WTC11 (cell line): ENCODE data around the gene NR2E3. TPM values are rescaled to one million over a fixed set of nuclear protein-coding genes. Genes with fewer than 3 reads are reported as not detected.
A peak's percentile ranks its signal among the peaks of the same experiment; 100 is the strongest.

ENCODE experiments used
- ATAC-seq: fragments of 200-7000 bp; cut with Tn5 transposase; 2 replicates; pipeline ENCODE4 v1.10.0; 2021; ENCODE audit warnings: mild to moderate bottlenecking, moderate library complexity
- CTCF ChIA-PET: fragments of 300-600 bp; sonication (Branson Sonifier 250); formaldehyde crosslinking; loops from one replicate; lab custom pipeline; 2021; ENCODE audit warnings: antibody characterized with exemption; lab: Charles Lee
- POLR2A ChIA-PET: fragments of 350-600 bp; sonication (Branson Sonifier 250); formaldehyde crosslinking; loops from one replicate; lab custom pipeline; 2021; ENCODE audit warnings: antibody characterized with exemption; lab: Charles Lee
- DNase-seq: peaks from one replicate; pipeline ENCODE4 v3.0.0; 2021; ENCODE audit warnings: low spot score
- H3K27ac Mint-ChIP-seq: 2 replicates; pipeline ENCODE4 v1.8.0; 2021; ENCODE audit warnings: mixed read lengths
- H3K27me3 Mint-ChIP-seq: 2 replicates; pipeline ENCODE4 v1.8.0; 2021; ENCODE audit warnings: low read depth, mild to moderate bottlenecking, moderate library complexity, mixed read lengths
- H3K36me3 Mint-ChIP-seq: 2 replicates; pipeline ENCODE4 v1.8.0; 2021; ENCODE audit warnings: mixed read lengths
- H3K4me1 Mint-ChIP-seq: 2 replicates; pipeline ENCODE4 v1.8.0; 2022; ENCODE audit warnings: mixed read lengths
- H3K4me3 Mint-ChIP-seq: 2 replicates; pipeline ENCODE4 v1.8.0; 2021; ENCODE audit warnings: mild to moderate bottlenecking, moderate library complexity, mixed read lengths
- H3K9me3 Mint-ChIP-seq: 2 replicates; pipeline ENCODE4 v1.8.0; 2021; ENCODE audit warnings: mixed read lengths
- ESRRA ChIP-seq: sonication (generic); formaldehyde crosslinking; IDR thresholded peaks from 2 replicates; pipeline ENCODE4 v1.8.1; 2022; ENCODE audit warnings: mild to moderate bottlenecking, missing genetic modification reagents, borderline replicate concordance
- JAZF1 ChIP-seq: fragments of 250-450 bp; sonication (Bioruptor Pico); IDR thresholded peaks from 2 replicates; pipeline ENCODE4 v1.9.0; 2021; ENCODE audit warnings: moderate library complexity, mild to moderate bottlenecking, inconsistent platforms
- NFE2L1 ChIP-seq: sonication (generic); formaldehyde crosslinking; IDR thresholded peaks from 2 replicates; pipeline ENCODE4 v1.8.1; 2023; ENCODE audit warnings: missing genetic modification reagents
- total RNA-seq: library from RNA; stranded (reverse); gene quantifications from 3 replicates; pipeline ENCODE4 v1.2.3, GENCODE V29; 2021
- TF ChIP-seq, protein P1 (sequence below): fragments of 250-450 bp; sonication (Bioruptor Pico); IDR thresholded peaks from 2 replicates; pipeline ENCODE4 v1.8.0; 2021; ENCODE audit warnings: mild to moderate bottlenecking
- TF ChIP-seq, protein P2 (sequence below): fragments of 200-600 bp; IDR thresholded peaks from 2 replicates; pipeline ENCODE4 v1.8.0; 2022; ENCODE audit warnings: antibody characterized with exemption
- TF ChIP-seq, protein P3 (sequence below): fragments of 250-450 bp; sonication (Bioruptor Pico); IDR thresholded peaks from 2 replicates; pipeline ENCODE4 v1.9.0; 2021; ENCODE audit warnings: mild to moderate bottlenecking
- TF ChIP-seq, protein P4 (sequence below): sonication (generic); formaldehyde crosslinking; IDR thresholded peaks from 2 replicates; pipeline ENCODE4 v1.8.1; 2023; ENCODE audit warnings: mild to moderate bottlenecking, missing genetic modification reagents, borderline replicate concordance
- TF ChIP-seq, protein P5 (sequence below): sonication (generic); formaldehyde crosslinking; conservative IDR thresholded peaks from 2 replicates; pipeline ENCODE4 v1.8.1; 2023; ENCODE audit warnings: mild to moderate bottlenecking, low read depth, missing genetic modification reagents, moderate library complexity

NR2E3 gene
- total RNA-seq, 1 experiment from 2014 or later: 1.4 TPM

DNA sequence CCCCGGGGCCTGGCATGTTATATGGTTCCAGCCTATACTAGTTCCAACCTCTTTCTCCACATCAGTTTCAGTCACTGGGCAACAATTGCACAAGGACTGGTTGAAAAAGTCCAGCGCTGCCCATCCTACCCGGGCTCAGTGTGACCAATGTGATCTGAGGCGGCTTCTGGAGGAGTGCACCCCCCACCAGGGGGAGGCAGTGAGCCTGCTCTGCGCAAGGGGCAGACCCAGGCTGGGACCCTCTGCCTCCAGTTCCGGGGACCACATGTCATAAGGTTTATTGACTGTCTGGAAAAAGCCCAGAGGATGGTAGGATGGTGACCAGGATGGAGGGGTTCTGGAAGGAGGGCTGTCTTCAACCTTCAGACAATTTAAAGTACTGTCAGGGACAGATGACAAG lies 25.6 kb upstream of the NR2E3 start:
- Mint-ChIP-seq H3K4me1 (peaks cover 9% of the 10 kb centered on the region), H3K27me3 (no peaks in the 10 kb centered on the region; the same call in 1 of the 2 replicates), H3K36me3 (no peaks in the 10 kb centered on the region), H3K27ac (no peak overlapping the region), H3K9me3 (no peaks in the 10 kb centered on the region), H3K4me3 (no peak overlapping the region)
- TF ChIP-seq, protein P1, sequence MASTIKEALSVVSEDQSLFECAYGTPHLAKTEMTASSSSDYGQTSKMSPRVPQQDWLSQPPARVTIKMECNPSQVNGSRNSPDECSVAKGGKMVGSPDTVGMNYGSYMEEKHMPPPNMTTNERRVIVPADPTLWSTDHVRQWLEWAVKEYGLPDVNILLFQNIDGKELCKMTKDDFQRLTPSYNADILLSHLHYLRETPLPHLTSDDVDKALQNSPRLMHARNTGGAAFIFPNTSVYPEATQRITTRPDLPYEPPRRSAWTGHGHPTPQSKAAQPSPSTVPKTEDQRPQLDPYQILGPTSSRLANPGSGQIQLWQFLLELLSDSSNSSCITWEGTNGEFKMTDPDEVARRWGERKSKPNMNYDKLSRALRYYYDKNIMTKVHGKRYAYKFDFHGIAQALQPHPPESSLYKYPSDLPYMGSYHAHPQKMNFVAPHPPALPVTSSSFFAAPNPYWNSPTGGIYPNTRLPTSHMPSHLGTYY (CRISPR knock-in tag): no peak
- TF ChIP-seq, protein P2, sequence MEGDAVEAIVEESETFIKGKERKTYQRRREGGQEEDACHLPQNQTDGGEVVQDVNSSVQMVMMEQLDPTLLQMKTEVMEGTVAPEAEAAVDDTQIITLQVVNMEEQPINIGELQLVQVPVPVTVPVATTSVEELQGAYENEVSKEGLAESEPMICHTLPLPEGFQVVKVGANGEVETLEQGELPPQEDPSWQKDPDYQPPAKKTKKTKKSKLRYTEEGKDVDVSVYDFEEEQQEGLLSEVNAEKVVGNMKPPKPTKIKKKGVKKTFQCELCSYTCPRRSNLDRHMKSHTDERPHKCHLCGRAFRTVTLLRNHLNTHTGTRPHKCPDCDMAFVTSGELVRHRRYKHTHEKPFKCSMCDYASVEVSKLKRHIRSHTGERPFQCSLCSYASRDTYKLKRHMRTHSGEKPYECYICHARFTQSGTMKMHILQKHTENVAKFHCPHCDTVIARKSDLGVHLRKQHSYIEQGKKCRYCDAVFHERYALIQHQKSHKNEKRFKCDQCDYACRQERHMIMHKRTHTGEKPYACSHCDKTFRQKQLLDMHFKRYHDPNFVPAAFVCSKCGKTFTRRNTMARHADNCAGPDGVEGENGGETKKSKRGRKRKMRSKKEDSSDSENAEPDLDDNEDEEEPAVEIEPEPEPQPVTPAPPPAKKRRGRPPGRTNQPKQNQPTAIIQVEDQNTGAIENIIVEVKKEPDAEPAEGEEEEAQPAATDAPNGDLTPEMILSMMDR: peak; percentile 56
- POLR2A ChIA-PET: no interaction called here
- CTCF ChIA-PET: interaction anchor here (1.2 to 1.7 kb wide), 7 partner anchors 19 to 371 kb away, joined by 3 to 15 read pairs (median 6); no protein-coding TSS in a partner anchor
- DNase-seq: peak; percentile 71
- ATAC-seq: peak; percentile 76

DNA sequence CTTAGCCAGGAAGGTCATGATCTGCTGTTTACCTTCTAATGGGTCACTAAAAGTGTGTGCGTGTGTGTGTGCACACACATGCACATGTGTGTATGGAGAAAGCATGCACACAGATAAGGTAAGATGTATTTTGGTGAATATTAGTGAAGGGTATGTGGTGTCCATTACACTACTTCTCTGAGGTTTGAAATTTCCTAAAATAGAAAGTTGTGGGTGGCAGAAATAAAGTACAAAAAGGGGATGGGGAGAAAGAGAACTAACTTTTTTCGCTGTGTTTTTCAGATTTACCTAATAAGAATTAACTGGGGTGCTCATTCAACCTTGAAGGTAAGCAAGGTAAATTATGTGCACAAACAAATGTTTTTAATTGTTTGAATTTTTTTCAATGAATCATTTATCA lies 24.4 kb upstream of the NR2E3 start:
- Mint-ChIP-seq H3K4me1 (no peaks in the 10 kb centered on the region), H3K27me3 (no peaks in the 10 kb centered on the region; the same call in 1 of the 2 replicates), H3K36me3 (no peaks in the 10 kb centered on the region), H3K4me3 (no peak overlapping the region), H3K27ac (no peak overlapping the region), H3K9me3 (no peaks in the 10 kb centered on the region)
- ATAC-seq (no peak), DNase-seq (no peak)
- POLR2A ChIA-PET: no interaction called here
- CTCF ChIA-PET: interaction anchor here (1.0 to 1.3 kb wide), 3 partner anchors 14 to 42 kb away, joined by 3 to 4 read pairs (median 3); no protein-coding TSS in a partner anchor
- TF ChIP-seq, protein P3, sequence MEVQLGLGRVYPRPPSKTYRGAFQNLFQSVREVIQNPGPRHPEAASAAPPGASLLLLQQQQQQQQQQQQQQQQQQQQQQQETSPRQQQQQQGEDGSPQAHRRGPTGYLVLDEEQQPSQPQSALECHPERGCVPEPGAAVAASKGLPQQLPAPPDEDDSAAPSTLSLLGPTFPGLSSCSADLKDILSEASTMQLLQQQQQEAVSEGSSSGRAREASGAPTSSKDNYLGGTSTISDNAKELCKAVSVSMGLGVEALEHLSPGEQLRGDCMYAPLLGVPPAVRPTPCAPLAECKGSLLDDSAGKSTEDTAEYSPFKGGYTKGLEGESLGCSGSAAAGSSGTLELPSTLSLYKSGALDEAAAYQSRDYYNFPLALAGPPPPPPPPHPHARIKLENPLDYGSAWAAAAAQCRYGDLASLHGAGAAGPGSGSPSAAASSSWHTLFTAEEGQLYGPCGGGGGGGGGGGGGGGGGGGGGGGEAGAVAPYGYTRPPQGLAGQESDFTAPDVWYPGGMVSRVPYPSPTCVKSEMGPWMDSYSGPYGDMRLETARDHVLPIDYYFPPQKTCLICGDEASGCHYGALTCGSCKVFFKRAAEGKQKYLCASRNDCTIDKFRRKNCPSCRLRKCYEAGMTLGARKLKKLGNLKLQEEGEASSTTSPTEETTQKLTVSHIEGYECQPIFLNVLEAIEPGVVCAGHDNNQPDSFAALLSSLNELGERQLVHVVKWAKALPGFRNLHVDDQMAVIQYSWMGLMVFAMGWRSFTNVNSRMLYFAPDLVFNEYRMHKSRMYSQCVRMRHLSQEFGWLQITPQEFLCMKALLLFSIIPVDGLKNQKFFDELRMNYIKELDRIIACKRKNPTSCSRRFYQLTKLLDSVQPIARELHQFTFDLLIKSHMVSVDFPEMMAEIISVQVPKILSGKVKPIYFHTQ (CRISPR knock-in tag): no peak
- no peak for TF ChIP-seq JAZF1 (CRISPR knock-in tag)
- TF ChIP-seq NFE2L1 (CRISPR knock-in tag): no peak
- TF ChIP-seq, protein P4, sequence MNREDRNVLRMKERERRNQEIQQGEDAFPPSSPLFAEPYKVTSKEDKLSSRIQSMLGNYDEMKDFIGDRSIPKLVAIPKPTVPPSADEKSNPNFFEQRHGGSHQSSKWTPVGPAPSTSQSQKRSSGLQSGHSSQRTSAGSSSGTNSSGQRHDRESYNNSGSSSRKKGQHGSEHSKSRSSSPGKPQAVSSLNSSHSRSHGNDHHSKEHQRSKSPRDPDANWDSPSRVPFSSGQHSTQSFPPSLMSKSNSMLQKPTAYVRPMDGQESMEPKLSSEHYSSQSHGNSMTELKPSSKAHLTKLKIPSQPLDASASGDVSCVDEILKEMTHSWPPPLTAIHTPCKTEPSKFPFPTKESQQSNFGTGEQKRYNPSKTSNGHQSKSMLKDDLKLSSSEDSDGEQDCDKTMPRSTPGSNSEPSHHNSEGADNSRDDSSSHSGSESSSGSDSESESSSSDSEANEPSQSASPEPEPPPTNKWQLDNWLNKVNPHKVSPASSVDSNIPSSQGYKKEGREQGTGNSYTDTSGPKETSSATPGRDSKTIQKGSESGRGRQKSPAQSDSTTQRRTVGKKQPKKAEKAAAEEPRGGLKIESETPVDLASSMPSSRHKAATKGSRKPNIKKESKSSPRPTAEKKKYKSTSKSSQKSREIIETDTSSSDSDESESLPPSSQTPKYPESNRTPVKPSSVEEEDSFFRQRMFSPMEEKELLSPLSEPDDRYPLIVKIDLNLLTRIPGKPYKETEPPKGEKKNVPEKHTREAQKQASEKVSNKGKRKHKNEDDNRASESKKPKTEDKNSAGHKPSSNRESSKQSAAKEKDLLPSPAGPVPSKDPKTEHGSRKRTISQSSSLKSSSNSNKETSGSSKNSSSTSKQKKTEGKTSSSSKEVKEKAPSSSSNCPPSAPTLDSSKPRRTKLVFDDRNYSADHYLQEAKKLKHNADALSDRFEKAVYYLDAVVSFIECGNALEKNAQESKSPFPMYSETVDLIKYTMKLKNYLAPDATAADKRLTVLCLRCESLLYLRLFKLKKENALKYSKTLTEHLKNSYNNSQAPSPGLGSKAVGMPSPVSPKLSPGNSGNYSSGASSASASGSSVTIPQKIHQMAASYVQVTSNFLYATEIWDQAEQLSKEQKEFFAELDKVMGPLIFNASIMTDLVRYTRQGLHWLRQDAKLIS (CRISPR knock-in tag): no peak
- TF ChIP-seq, protein P5, sequence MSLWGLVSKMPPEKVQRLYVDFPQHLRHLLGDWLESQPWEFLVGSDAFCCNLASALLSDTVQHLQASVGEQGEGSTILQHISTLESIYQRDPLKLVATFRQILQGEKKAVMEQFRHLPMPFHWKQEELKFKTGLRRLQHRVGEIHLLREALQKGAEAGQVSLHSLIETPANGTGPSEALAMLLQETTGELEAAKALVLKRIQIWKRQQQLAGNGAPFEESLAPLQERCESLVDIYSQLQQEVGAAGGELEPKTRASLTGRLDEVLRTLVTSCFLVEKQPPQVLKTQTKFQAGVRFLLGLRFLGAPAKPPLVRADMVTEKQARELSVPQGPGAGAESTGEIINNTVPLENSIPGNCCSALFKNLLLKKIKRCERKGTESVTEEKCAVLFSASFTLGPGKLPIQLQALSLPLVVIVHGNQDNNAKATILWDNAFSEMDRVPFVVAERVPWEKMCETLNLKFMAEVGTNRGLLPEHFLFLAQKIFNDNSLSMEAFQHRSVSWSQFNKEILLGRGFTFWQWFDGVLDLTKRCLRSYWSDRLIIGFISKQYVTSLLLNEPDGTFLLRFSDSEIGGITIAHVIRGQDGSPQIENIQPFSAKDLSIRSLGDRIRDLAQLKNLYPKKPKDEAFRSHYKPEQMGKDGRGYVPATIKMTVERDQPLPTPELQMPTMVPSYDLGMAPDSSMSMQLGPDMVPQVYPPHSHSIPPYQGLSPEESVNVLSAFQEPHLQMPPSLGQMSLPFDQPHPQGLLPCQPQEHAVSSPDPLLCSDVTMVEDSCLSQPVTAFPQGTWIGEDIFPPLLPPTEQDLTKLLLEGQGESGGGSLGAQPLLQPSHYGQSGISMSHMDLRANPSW (CRISPR knock-in tag): no peak
- TF ChIP-seq ESRRA (CRISPR knock-in tag): no peak
